HG02852 (cell line): ENCODE results near the gene ZNF362.

Experiments used
- ATAC-seq: cut with Tn5 transposase; IDR thresholded peaks from one replicate; pipeline ENCODE4 v1.9.1; 2021; ENCODE audit warnings: mild to moderate bottlenecking, moderate library complexity; ENCODE audit not compliant: unreplicated experiment

ZNF362 gene

GRCh38 chr1:33244143-33244808, 12.0 kb upstream of the ZNF362 start:
- ATAC-seq = no peak

DNA sequence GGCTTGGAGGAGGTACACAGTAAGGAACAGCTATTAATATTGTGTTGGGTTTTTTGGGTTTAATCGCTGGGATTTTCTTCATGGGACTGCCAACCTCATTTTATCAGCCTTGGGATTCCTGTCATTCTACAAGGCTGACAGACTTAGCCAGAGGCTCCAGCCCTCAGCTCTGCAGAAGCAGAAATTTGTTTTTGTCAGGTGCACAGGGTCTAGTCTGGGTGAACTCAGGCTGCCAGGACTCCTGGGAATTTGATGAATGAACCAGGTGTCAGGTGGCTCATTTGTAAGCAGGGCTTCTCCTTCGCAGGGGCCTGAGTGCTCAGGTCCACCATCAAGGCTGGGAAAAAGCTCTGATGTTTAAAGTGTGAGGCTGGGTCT, 11.5 kb upstream of the ZNF362 start:
- no peak for ATAC-seq

GRCh38 chr1:33246171-33246570, 10.1 kb upstream of the ZNF362 start:
- ATAC-seq = no peak

- ATAC-seq = no peak
These were observed 8.7 kb upstream of the ZNF362 start for GRCh38 chr1:33247545-33247944.

- ATAC-seq = no peak
These were observed 8.0 kb upstream of the ZNF362 start for GRCh38 chr1:33248244-33248643.

- ATAC-seq = no peak
These were observed 6.9 kb upstream of the ZNF362 start for GRCh38 chr1:33249422-33249821.

GRCh38 chr1:33250217-33250616, 6.1 kb upstream of the ZNF362 start:
- ATAC-seq = no peak

GRCh38 chr1:33250724-33251123, 5.6 kb upstream of the ZNF362 start:
- ATAC-seq = no peak

DNA sequence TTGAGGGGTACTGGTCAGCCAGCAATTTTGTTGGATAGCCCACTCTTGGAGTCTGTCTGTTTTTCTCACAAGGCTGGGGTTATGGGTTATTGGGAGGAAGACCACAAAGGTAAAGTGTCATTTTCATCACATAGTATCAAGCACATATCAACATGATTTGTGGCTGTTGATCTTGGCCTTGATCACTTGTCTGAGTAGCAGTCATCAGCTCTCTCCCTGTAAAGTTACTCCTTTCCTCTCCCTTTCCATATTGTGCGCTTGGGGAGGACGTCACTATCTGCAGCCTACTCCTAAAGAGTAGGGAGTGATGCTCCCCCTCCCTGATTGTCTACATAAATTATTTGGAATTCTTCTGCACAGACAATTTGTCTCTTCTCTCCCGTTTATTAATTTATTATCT, 1.8 kb upstream of the ZNF362 start:
- no peak for ATAC-seq

DNA sequence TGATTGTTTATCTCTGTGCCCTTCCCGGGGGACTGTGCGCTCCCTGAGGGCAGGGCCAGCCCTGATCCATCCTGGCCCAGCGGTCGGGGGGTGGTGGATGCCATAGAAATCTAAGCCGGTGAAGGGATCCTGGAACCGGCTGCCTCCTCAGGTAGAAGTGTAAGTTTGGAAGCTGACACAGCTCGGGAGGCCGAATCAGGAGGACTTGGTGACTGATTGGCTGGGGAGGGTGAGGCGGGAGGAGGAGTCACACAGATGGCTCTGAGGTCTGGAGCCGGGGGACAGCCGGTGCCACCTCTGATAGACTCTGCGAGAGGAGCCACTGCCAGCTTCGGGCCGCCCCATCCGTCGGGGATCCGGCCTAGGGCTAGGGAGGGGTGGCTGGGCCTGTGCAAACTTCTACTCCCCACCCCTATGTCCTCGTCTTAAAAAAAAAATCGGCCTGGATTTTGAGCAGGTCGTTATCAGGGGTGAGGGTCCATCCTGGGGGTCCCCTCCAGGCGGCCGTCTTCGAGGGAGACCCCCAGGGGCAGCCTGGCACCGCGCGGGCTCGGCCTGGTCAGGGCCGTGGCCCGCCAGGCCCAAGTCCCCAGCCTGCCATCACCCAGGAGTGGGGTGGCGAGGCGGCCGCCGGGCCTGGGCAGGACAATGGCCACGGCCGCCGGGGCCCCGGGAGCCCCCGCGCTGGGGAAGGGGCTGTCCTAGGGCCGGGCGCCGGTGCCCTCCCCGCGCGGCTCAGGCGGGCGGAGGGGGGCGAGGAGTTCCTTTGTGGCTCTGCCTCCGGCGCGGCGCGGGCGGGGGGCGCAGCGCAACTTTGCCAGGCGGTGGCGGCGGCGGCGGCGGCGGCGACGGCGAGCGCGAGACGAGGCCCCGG, 708 bp upstream of the ZNF362 start:
- peak; percentile 43 for ATAC-seq

DNA sequence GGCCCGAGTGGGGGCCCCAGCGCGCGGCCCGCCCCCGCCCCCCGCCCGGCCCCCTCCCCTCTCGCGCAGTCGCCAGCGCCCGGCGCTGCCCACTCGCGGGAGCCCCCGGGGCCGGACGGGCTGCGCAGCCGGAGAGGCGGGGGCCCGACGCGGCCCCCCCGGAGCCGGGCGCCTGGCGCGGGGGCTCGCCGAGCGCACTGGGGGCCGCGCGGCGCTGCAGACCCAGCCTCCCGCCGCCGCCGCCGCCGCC, 146 bp upstream of the ZNF362 start:
- no peak for ATAC-seq

- no peak for ATAC-seq
These were observed 997 bp downstream of the ZNF362 start for GRCh38 chr1:33257207-33257771.

DNA sequence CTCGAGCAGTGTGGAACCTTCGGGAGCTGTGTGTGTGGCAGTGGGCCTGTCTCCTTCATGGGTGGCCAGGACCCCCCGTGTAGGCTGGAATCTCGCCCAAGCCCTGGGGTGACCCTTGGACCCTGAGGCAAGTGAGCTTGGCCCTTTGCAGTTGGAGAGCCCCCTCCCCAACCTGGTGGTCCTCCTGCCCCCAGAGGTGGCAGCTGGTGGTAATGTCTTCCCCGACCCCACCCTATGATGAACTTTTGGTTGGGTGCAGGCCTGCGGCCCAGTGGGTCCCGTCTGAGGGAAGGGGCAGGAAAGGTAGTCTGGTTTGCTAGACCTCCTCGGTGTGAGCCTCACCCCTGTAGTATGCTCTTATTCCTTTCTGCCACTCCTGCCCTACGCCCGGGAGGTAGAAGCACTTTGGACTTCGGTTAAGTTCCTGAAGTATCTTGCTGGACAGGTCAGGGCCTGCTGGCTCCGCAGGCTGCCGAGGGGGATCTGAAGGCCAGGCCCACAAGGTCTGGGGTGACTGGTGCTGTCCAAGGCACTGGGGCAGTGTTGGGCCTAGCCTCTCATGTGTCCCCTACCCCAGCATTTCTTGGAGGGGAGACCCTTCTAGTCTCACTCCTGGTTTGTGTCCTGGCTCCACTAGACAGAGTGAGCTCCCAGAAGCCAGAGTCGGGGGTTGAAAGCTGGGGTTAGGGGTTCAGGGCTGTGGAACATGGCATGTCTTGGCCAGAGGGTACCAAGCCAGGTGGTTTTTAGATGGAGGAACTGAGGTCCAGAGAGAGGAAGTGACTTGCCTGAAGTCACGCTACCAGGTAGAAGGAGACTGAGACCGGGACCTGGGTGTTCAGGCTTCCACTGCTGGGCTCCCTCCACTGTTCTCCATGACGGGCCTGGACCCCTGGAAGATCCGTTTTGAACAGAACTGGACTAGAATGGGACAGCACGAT, 1.8 kb downstream of the ZNF362 start:
- no peak for ATAC-seq

- ATAC-seq = no peak
These were observed 2.5 kb downstream of the ZNF362 start for GRCh38 chr1:33258788-33259274.

- no peak for ATAC-seq
These were observed 3.6 kb downstream of the ZNF362 start for GRCh38 chr1:33259879-33260278.

GRCh38 chr1:33260439-33260838, 4.1 kb downstream of the ZNF362 start:
- no peak for ATAC-seq

GRCh38 chr1:33261344-33261743, 5.1 kb downstream of the ZNF362 start:
- ATAC-seq = no peak

DNA sequence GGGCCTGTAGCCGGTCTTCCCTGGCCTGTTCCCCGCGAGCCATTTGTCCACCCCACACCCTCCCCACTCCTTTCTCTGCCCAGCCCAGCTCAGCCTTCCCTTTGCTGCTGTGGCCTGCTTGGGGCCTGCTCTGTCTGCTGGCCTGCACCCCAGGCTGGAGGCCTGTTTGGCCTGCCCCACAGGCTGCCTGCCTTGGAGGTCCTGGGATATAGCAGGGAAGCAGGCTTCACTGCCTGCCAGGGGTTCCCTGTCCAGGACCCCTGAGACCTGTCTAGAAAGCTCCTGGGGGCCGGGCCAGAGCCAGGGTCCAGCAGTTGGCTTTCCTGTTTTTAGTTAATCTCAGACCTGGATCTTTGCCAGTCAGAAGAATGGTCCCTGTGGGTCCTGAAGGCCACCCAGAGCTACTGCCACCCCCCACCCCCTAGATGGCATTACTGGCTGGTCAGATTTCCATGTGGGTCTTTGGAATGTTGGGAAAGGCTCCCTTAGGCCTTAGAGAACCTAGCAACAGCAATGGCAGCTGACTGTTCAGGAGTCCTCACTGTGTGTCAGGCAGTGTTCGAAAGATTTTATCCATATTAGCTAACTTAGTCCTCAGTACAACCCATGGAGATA, 7.7 kb downstream of the ZNF362 start:
- no peak for ATAC-seq

DNA sequence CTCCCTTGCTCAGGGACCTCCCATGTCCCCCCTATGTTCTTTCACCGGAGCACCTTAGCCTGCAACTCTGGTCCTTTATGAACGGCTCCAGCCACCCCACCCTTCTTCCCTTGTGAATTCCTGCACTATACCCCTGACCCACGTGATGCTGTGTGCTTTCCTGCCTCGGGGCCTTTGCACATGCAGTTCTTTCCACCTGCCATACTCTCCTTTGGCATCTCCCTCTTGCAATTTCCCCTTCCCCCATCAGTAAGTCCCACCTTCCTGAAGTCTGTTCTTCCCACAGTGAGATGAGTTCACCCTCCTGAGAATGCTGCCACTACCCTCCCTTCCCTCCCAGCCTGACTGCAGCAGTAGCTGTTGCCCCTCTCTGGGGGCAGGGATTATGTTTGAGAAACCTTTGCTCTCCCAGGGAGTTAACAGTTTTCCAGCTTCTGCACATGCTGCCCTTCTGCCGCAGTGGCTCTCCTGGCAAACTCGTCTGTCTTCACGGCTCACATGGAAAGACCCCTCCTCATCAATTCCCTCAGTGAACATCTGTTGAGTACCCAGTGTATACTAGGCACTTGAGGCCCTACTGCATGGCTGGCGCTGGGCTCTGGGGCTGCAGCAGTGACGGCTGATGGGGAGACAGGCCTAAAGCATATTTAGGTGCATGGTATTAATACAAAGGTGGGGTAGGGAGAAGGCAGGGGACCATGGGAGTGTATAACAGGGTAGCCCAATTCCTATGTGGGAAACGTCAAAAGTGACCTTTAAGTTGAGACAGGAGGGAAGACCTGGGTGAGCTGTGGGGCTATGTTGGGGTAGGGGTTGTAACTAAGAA, 9.7 kb downstream of the ZNF362 start:
- no peak for ATAC-seq

GRCh38 chr1:33266766-33267165, 10.5 kb downstream of the ZNF362 start:
- no peak for ATAC-seq
